K562 (cell line): ENCODE results near the gene NPAS3.

ENCODE experiments used
- COPS2 ChIP-seq: fragments of 450-650 bp; conservative IDR thresholded peaks from 2 replicates; pipeline ENCODE4 v1.6.1; 2016; ENCODE audit warnings: mild to moderate bottlenecking, moderate library complexity
- E2F6 ChIP-seq, 2 experiments: IDR thresholded peaks; 2 replicates each; pipeline ENCODE4 v1.6.1; 2011; ENCODE audit warnings: borderline replicate concordance in 1 of 2, control low read depth in 1 of 2, low read depth in 1 of 2, low read length in 1 of 2, mild to moderate bottlenecking in 1 of 2, mixed read lengths in 1 of 2, moderate library complexity in 1 of 2; ENCODE audit not compliant: insufficient read depth in 1 of 2, insufficient read length in 1 of 2, poor library complexity in 1 of 2, severe bottlenecking in 1 of 2; ENCODE audit errors: extremely low read depth in 1 of 2
- GATA2 ChIP-seq: sonication (generic); formaldehyde crosslinking; IDR thresholded peaks from 2 replicates; pipeline ENCODE4 v1.4.0; 2020; ENCODE audit warnings: mild to moderate bottlenecking, missing genetic modification reagents
- HDAC1 ChIP-seq, 2 experiments: fragments of 450-650 bp; IDR thresholded peaks; 2 replicates each; pipeline ENCODE4 v1.6.1; 2016 to 2017; ENCODE audit warnings: inconsistent platforms in 1 of 2, mild to moderate bottlenecking in 1 of 2, moderate library complexity in 1 of 2
- HLTF ChIP-seq: fragments of 450-650 bp; IDR thresholded peaks from 2 replicates; pipeline ENCODE4 v1.6.1; 2016
- MAZ ChIP-seq, 2 experiments: fragments of 450-650 bp in 1 of 2; sonication (generic) in 1 of 2; formaldehyde crosslinking; IDR thresholded peaks in 1 of 2; conservative IDR thresholded peaks in 1 of 2; 2 replicates each; pipeline versions ENCODE4 v1.4.0 to v1.5.0; 2020; ENCODE audit warnings: mild to moderate bottlenecking in 1 of 2, missing genetic modification reagents in 1 of 2
- MXI1 ChIP-seq: IDR thresholded peaks from 2 replicates; pipeline ENCODE4 v1.6.1; 2011; ENCODE audit warnings: low read depth, mild to moderate bottlenecking, improper control_type of control experiment, low read length
- RBFOX2 ChIP-seq: fragments of 200-400 bp; formaldehyde crosslinking; IDR thresholded peaks from 2 replicates; pipeline ENCODE4 v1.6.1; 2017; ENCODE audit warnings: low read depth, mild to moderate bottlenecking, low read length, moderate library complexity
- RFX5 ChIP-seq: IDR thresholded peaks from 2 replicates; pipeline ENCODE4 v1.6.1; 2011; ENCODE audit warnings: low read depth, mild to moderate bottlenecking, improper control_type of control experiment, low read length
- SP1 ChIP-seq: sonication (generic); formaldehyde crosslinking; IDR thresholded peaks from 2 replicates; pipeline ENCODE4 v1.8.1; 2022; ENCODE audit warnings: mild to moderate bottlenecking, missing genetic modification reagents
- ZNF639 ChIP-seq, 2 experiments: fragments of 200-800 bp in 1 of 2; sonication (Bioruptor generic) in 1 of 2; sonication (generic) in 1 of 2; formaldehyde crosslinking in 1 of 2; IDR thresholded peaks in 1 of 2; conservative IDR thresholded peaks in 1 of 2; 2 replicates each; pipeline versions ENCODE4 v1.5.0 to v1.6.1; 2016 to 2020; ENCODE audit warnings: missing compliant biosample characterization in 1 of 2, missing genetic modification characterization in 1 of 2, missing genetic modification reagents in 1 of 2
- TF ChIP-seq, protein P1 (sequence below): fragments of 450-650 bp; IDR thresholded peaks from 2 replicates; pipeline ENCODE4 v1.6.1; 2016; ENCODE audit warnings: borderline replicate concordance
- TF ChIP-seq, protein P2 (sequence below), 3 experiments: IDR thresholded peaks in 2 of 3; conservative IDR thresholded peaks in 1 of 3; 2 replicates each; pipeline ENCODE4 v1.5.1; 2011 to 2012; ENCODE audit warnings: low read length in 3 of 3, mild to moderate bottlenecking in 3 of 3, control low read depth in 2 of 3, improper control_type of control experiment in 1 of 3, inconsistent platforms in 1 of 3, low read depth in 1 of 3, mixed read lengths in 1 of 3, moderate library complexity in 1 of 3; ENCODE audit not compliant: insufficient read depth in 2 of 3
- TF ChIP-seq, protein P3 (sequence below), 2 experiments: fragments of 450-650 bp in 1 of 2; sonication (generic) in 1 of 2; formaldehyde crosslinking in 1 of 2; IDR thresholded peaks in 1 of 2; conservative IDR thresholded peaks in 1 of 2; 2 replicates each; pipeline versions ENCODE4 v1.6.1 to v1.8.1; 2016 to 2023; ENCODE audit warnings: mild to moderate bottlenecking in 2 of 2, moderate library complexity in 2 of 2, inconsistent platforms in 1 of 2, missing genetic modification reagents in 1 of 2

GRCh38 chr14:33592297-33592696 is 653.6 kb downstream of the NPAS3 start:
- no peak for TF ChIP-seq SP1 (CRISPR knock-in tag)
- TF ChIP-seq, protein P1, sequence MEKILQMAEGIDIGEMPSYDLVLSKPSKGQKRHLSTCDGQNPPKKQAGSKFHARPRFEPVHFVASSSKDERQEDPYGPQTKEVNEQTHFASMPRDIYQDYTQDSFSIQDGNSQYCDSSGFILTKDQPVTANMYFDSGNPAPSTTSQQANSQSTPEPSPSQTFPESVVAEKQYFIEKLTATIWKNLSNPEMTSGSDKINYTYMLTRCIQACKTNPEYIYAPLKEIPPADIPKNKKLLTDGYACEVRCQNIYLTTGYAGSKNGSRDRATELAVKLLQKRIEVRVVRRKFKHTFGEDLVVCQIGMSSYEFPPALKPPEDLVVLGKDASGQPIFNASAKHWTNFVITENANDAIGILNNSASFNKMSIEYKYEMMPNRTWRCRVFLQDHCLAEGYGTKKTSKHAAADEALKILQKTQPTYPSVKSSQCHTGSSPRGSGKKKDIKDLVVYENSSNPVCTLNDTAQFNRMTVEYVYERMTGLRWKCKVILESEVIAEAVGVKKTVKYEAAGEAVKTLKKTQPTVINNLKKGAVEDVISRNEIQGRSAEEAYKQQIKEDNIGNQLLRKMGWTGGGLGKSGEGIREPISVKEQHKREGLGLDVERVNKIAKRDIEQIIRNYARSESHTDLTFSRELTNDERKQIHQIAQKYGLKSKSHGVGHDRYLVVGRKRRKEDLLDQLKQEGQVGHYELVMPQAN, result no peak
- TF ChIP-seq RFX5, result no peak
- TF ChIP-seq, protein P2, sequence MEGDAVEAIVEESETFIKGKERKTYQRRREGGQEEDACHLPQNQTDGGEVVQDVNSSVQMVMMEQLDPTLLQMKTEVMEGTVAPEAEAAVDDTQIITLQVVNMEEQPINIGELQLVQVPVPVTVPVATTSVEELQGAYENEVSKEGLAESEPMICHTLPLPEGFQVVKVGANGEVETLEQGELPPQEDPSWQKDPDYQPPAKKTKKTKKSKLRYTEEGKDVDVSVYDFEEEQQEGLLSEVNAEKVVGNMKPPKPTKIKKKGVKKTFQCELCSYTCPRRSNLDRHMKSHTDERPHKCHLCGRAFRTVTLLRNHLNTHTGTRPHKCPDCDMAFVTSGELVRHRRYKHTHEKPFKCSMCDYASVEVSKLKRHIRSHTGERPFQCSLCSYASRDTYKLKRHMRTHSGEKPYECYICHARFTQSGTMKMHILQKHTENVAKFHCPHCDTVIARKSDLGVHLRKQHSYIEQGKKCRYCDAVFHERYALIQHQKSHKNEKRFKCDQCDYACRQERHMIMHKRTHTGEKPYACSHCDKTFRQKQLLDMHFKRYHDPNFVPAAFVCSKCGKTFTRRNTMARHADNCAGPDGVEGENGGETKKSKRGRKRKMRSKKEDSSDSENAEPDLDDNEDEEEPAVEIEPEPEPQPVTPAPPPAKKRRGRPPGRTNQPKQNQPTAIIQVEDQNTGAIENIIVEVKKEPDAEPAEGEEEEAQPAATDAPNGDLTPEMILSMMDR (IDR thresholded peaks at IDR 0.05 in 2 of 3, conservative IDR thresholded peaks at IDR 0.05 in 1 of 3; ENCODE audit: insufficient read depth in 2 of 3, low read depth in 1 of 3, low read length in 3 of 3), result no peak
- TF ChIP-seq ZNF639 (CRISPR knock-in tag; conservative IDR thresholded peaks at IDR 0.05 in 1 of 2, IDR thresholded peaks at IDR 0.05 in 1 of 2), result no peak
- no peak for TF ChIP-seq COPS2
- TF ChIP-seq HDAC1 (IDR thresholded peaks at IDR 0.05), result no peak
- TF ChIP-seq MAZ (CRISPR knock-in tag; conservative IDR thresholded peaks at IDR 0.05 in 1 of 2, IDR thresholded peaks at IDR 0.05 in 1 of 2), result no peak
- no peak for TF ChIP-seq MXI1
- no peak for TF ChIP-seq GATA2 (CRISPR knock-in tag)
- TF ChIP-seq HLTF, result no peak
- no peak for TF ChIP-seq E2F6 (IDR thresholded peaks at IDR 0.05; ENCODE audit: borderline replicate concordance in 1 of 2, extremely low read depth in 1 of 2, insufficient read depth in 1 of 2, insufficient read length in 1 of 2, low read depth in 1 of 2, low read length in 1 of 2, poor library complexity in 1 of 2, severe bottlenecking in 1 of 2)
- TF ChIP-seq RBFOX2, result no peak
- TF ChIP-seq, protein P3, sequence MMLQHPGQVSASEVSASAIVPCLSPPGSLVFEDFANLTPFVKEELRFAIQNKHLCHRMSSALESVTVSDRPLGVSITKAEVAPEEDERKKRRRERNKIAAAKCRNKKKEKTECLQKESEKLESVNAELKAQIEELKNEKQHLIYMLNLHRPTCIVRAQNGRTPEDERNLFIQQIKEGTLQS (IDR thresholded peaks at IDR 0.05), result no peak
- TF ChIP-seq, protein P3 (CRISPR knock-in tag; conservative IDR thresholded peaks at IDR 0.05), result no peak
